ENCODE data around the gene PNMA6E.

PNMA6E gene

GRCh38 chrX:153434801-153435200 is 33.7 kb upstream of the PNMA6E start:
- DNase-seq: no peak

- no peak for DNase-seq
Observed at GRCh38 chrX:153433781-153434285, 32.7 kb upstream of the PNMA6E start.

DNA sequence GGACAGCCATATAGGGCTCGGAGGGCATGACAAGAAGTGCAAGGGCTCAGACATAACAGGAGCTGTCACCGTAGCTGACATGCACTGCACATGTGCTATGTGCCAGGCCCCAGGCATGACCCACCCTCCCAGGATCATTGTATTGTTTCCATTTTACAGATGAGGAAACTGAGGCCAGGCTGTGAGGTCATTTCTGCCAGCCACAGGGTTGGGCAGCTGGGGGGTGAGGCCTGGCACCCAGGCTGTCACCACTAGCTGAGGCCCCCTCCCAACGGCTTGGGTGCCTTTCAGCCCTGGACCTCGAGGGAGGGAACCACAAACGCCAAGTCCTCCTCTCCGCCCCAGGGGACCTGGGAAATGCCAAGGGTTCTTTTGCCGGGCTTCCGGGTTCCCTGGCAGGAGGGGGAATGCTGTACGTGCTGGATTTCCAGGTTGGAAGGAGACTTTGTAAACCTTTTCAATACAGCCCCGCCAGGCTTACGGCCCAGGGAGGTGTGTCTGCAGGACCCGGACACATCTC is 32.1 kb upstream of the PNMA6E start:
- DNase-seq: no peak

GRCh38 chrX:153430796-153431195 is 29.6 kb upstream of the PNMA6E start:
- no peak for DNase-seq

DNA sequence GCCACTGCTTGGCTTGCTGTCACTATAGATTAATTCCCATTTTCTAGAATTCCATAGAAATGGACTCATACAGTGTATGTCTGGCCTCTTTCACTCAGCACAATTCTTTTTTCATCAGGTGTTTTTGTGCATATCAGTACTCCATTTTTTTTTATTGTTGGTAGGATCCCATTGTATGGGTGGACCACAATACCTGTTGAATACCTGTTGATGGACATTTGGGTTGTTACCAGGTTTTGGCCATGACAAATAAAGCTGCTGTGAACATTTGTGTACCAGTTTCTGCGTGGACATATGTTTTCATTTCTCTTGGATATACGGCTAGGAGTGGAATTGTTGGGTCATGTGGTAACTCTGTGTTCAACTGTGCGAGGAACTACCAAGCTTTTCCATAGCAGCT is 25.1 kb upstream of the PNMA6E start:
- DNase-seq: no peak

DNA sequence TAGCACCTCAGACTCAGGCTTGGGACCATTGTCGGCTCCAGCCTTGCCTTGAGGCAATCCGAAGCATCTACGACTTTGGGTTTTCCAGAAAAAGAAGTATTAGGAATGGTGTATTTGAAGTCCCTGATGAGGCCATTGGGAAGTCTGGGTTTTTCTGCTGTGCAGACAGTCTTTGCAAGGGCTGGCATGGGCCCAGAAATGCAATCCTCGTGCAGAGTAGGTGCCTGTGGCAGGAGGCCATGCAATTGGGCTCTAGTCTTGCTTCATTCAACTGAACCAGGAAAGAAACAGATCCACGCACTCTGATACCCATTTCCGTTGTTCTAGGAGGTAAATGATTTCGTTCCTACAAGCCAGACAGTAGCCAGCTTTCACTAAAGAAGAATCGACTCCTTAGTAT is 22.5 kb upstream of the PNMA6E start:
- no peak for DNase-seq

- DNase-seq: no peak
Observed at GRCh38 chrX:153421856-153422255, 20.7 kb upstream of the PNMA6E start.

DNA sequence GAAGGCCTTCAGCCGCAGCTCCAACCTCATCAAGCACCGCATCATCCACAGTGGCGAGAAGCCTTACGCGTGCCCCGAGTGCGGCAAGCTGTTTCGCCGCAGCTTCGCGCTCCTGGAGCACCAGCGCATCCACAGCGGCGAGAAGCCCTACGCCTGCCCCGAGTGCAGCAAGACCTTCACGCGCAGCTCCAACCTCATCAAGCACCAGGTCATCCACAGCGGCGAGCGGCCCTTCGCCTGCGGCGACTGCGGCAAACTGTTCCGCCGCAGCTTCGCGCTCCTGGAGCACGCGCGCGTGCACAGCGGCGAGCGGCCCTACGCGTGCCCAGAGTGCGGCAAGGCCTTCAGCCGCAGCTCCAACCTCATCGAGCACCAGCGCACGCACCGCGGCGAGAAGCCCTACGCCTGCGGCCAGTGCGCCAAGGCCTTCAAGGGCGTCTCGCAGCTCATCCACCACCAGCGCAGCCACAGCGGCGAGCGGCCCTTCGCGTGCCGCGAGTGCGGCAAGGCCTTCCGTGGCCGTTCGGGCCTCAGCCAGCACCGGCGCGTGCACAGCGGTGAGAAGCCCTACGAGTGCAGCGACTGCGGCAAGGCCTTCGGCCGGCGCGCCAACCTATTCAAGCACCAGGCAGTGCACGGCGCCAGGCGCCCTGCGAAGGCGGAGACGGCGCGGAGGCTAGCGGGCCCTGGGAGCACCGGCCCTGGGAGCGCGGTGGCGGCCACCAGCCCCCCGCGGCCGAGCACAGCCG is 19.9 kb upstream of the PNMA6E start:
- no peak for DNase-seq

- no peak for DNase-seq
Observed at GRCh38 chrX:153417637-153418036, 16.5 kb upstream of the PNMA6E start.

GRCh38 chrX:153416781-153417450 is 15.8 kb upstream of the PNMA6E start:
- peak; percentile 58 for DNase-seq

DNA sequence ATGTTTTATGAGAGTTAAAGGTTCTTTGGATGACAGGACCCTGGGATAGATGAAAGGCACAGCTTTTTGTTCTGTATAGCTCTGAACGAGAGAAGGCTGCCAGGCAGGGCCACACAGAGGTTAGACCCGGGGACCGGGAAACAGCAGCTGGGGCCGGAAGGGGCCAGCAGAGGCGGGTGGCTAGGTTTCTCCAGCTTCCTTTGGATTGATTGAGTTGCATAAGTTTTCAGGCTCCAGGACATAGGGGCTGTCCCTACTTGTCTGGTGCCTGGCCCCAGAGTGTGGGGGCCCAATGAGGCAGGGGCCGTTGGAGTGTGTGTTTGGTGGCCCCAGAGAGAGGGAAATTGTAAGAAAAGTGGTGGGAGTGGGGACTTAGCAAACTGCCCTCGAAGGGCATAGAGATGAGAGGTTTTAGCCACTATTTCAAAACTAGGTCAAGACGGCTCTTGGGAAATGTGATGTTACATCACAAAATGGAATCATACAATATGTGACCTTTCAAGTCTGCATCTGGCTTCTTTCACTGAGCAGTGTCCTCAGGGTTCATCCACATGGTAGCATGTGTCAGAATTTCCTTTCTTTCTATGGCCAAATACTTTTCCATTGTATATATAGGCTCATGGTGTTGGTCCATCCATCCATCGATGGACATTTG is 13.8 kb upstream of the PNMA6E start:
- no peak for DNase-seq

- DNase-seq: no peak
Observed at GRCh38 chrX:153413731-153414130, 12.6 kb upstream of the PNMA6E start.

DNA sequence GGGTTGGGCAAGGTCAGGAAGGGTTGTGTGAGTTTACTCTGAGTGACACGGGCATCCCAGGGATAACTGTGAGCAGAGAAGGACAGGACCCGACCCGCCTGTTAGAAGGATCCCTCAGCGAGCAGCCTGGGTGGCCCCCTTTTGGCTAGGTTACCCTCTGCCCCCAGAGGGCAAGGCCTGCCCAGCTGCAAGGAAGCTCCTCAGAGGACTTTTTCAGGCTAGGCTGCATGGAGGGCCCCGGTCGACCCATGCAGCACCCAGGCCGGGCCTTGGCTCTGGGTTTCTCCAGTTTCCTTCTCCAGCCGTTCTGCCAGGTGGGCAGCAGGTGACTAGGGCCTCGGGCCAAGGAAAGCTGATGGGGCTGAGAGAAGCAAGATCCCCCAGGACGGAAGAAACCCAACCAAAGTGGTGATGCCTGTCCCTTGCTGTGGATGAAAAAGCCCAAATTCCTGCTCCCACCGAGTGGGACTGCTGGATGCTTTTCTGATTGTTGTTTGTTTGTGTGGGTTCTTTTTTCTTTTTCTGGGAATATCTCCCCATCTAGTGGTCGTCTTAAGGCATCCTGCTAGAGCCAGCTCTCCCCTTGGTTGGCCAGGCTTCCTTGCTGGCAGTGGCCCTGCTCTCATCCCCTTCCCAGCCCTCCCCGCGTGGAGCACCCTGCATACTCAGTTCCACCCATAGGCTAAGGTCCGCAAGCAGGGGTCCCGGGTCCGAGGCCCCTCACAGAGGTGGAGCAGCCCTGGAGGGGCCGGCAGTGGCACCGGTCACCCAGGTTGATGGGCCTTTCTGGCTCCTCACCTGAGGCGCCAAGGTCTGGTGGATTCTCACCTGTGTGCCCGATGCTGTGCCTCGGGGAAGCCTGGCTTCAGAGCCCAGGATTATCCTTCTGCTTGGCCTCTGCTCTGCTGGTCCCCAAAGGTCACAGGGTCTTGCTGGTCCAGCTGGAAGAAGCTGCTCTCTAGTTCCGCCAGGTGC is 11.9 kb upstream of the PNMA6E start:
- DNase-seq: peak; percentile 25

- no peak for DNase-seq
Observed at GRCh38 chrX:153411988-153412574, 10.9 kb upstream of the PNMA6E start.

DNA sequence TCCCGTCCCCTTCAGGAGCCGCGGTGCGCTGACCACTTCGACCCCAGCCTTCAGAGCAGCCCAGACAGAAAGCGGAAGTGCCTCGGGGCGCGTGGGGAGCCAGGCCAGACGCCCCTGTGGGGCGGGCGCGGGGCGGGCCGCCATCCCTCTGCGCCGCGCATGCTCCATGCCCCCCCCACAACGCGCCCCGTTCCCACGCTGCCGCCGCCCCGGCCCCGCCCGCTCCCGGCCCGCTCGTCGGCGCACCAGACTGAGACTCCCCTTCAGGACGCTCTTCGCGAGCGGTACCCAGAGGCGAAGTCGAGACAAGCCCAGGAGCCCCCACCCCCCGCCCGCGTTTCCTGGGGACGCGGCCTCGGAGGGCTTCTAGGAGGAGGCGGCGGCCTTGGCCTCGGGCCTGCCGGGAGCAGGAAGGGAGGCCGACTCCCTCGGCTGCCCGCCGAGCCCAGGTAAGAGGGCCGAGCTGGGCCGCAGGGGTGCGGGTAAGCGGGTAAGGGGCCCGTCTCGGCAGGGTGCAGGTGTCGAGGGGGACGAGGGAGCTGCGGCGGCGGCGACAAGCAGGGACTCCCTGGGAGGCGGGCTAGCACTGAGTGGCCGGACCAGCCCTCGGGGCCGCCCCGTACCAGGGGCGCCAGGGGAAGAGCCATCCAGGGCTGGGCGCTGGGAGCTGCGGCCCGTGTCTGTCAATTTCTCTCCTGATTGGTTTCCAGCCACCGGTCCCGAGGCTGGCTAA is 10.3 kb upstream of the PNMA6E start, which contains the start of gene ZFP92:
ZFP92 (plus strand) TSS at position 218 of the 733 bp plus-strand sequence. CDS start 6,851 bp downstream, outside the sequence.
- DNase-seq: no peak

DNA sequence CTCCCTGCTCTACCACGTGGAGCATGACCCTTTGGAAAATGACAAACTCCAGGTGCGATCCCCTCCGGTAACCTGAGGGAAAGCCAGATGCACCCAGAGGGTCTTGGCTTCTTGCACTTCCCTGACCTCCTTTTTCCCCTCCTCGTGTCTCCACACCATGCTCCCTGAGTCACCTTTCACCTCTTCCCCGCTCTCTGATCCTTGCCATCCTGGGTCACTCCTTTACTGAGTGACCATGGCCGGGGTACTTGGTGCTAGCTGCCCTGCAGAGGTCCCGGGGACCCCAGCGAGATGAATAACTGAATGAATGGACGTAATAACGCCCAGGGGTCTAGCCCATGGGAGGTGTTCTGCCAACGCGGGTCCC is 9.7 kb upstream of the PNMA6E start:
- no peak for DNase-seq

- DNase-seq: no peak
Observed at GRCh38 chrX:153410373-153410772, 9.2 kb upstream of the PNMA6E start.

GRCh38 chrX:153409414-153410101 is 8.4 kb upstream of the PNMA6E start:
- DNase-seq: no peak

GRCh38 chrX:153408871-153409351 is 7.8 kb upstream of the PNMA6E start:
- DNase-seq: no peak

- no peak for DNase-seq
Observed at GRCh38 chrX:153408221-153408721, 7.1 kb upstream of the PNMA6E start.

All from NCI-H82 (cell line).